Measurements from ENCODE around the gene TUBB3.
A peak's percentile ranks its signal among the peaks of the same experiment; 100 is the strongest.
"Not testable (repeated sequence)": the region's sequence is repeated elsewhere in the genome, so short reads cannot be mapped to it uniquely, and the experiment has no call there.

TUBB3 gene

GRCh38 chr16:89922884-89923639 lies at the start of gene TUBB3:
Gene TUBB3, plus strand, starts transcription at chr16:89923342. Its CDS starts 60 bp downstream, at chr16:89923402.
- DNase-seq: no peak

- DNase-seq: peak; percentile 90
Measured at GRCh38 chr16:89873972-89874689, 49.0 kb upstream of the TUBB3 start.

DNA sequence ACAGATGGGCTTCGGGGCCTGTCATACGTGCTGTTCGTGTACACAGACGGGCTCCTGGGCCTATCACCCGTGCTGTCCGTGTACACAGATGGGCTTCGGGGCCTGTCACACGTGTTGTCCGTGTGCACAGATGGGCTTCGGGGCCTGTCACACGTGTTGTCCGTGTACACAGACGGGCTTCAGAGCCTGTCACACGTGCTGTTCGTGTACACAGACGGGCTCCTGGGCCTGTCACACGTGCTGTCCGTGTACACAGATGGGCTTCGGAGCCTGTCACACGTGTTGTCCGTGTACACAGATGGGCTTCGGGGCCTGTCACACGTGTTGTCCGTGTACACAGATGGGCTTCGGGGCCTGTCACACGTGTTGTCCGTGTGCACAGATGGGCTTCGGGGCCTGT lies 44.0 kb upstream of the TUBB3 start:
- not testable (repeated sequence) for DNase-seq

- no peak for DNase-seq
Measured at GRCh38 chr16:89880477-89881367, 42.4 kb upstream of the TUBB3 start.

DNA sequence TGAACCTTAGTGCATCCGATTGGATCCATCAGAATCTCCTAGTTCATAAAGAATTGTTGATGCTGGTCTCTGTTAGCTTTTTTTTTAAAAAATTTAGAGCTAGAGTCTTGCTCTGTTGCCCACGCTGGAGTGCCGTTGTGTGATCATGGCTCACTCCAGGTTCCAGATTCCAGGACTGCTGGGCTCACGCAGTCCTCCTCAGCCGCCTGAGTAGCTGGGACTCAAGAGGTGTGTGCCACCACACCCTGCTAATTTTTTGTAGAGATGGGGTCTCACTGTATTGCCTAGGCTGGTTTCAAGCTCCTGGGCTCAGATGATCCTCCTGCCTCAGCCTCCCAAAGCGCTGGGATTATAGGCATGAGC lies 41.8 kb upstream of the TUBB3 start:
- no peak for DNase-seq

DNA sequence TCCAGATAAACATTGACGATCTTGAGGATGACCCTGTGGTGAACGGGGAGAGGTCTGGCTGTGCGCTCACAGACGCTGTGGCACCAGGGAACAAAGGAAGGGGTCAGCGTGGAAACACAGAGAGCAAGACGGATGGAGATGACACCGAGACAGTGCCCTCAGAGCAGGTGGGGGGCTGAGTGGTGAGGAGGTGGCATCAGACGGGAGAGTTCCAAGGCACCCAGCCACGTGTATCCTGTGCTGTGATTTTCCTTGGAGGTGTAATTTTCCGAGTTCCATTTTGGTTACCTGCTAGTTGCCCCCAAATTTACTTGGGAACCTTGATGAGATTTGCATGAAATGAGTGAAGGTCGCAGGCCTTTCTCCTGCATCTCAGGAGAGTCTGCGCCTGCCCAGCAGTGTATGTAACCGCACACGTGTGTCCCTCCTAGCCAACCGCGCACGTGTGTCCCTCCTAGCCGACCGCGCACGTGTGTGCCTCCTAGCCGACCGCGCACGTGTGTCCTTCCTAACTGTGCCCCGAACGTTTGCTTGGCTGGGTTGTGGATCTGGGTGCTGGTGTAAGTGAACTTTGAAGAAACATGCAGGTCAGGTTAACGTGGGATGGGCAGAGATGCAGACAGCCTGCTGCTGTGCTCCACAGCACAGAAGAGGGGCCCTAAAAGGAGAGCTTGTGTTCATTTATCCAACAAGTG lies 39.6 kb upstream of the TUBB3 start:
- no peak for DNase-seq

- DNase-seq: no peak
Measured at GRCh38 chr16:89884041-89884421, 39.1 kb upstream of the TUBB3 start.

- DNase-seq: no peak
Measured at GRCh38 chr16:89887243-89887642, 35.9 kb upstream of the TUBB3 start.

GRCh38 chr16:89890200-89890599 lies 32.9 kb upstream of the TUBB3 start:
- no peak for DNase-seq

DNA sequence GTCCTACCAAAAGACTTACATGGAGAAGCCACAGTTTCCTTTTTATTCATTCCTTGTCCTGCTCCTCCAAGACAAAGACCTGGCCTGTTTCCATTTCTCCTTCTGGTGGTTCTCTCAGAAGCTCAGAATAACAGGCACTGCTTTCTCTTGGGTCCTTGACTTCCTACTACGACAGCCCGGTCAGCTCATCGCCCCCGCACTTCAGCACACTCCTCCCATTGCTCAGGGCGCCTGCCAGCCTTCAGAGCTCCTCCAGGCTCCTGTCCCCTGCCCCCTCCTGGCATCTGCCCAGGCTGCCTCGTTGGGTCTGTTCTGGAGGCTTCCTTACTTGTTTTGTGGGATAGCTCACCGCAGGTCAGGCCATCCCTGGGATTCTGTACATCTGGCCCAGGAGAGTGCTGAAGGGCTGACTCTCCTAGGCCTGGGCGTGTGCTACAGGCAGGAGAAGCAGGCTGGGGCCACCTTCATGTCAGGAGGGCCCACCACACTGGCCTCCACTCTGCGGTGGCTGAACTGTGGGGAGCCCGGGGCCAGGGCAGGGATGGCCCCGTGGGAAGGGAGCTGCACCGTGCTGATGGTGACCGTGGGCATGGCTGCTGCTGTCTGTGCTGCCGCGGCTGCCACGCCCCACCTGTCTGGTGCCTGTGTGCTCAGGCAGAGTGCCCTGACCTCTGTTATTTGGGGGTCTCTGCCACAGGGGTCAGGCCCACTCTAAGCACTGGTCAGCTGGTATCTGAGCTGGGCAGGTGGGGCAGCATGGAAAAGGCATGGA lies 32.1 kb upstream of the TUBB3 start:
- no peak for DNase-seq

DNA sequence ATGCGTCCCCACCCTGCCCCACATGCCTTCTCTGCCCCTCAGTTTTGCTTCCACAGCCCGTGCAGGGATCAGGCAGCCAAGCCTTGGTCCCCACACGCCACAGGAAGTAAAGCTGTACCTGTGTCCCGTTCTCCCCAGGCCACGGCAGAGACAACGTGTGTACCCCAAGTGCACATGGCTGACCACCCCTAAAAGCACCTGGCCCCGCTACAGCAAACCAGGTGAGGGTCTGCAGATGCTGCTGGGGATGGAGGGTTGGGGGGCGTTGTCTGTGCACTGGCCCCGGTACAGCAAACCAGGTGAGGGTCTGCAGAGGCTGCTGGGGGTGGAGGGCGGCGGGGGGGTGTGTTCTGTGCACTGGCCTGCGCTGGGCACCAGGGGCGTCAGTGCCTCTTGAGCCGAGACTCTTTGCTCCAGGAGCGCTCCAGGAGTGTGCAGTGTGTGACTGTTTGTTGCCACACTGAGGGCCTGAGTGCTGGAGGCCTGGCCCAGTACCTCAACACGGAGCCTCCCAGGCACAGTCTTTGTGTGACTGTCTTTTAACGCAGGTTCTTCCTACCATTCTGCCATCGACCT lies 31.0 kb upstream of the TUBB3 start:
- no peak for DNase-seq

DNA sequence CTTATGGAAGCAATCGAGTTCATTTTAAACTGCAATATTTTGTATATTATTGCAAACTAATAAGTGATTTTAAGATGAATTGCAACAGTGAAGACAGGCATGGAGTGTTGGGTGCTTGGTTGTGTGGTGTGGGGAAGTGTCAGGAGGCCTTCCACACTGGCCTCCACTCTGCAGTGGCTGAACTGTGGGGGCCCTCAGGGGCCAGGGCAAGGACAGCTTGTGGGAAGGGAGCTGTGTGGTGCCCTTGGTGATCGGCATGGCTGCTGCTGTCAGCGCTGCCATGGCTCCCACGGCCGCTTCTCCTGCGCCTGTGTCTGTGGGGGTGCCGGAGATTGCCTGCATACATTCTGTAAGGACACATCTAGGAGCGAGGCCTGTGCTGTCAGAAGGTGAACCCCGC lies 30.5 kb upstream of the TUBB3 start:
- no peak for DNase-seq

DNA sequence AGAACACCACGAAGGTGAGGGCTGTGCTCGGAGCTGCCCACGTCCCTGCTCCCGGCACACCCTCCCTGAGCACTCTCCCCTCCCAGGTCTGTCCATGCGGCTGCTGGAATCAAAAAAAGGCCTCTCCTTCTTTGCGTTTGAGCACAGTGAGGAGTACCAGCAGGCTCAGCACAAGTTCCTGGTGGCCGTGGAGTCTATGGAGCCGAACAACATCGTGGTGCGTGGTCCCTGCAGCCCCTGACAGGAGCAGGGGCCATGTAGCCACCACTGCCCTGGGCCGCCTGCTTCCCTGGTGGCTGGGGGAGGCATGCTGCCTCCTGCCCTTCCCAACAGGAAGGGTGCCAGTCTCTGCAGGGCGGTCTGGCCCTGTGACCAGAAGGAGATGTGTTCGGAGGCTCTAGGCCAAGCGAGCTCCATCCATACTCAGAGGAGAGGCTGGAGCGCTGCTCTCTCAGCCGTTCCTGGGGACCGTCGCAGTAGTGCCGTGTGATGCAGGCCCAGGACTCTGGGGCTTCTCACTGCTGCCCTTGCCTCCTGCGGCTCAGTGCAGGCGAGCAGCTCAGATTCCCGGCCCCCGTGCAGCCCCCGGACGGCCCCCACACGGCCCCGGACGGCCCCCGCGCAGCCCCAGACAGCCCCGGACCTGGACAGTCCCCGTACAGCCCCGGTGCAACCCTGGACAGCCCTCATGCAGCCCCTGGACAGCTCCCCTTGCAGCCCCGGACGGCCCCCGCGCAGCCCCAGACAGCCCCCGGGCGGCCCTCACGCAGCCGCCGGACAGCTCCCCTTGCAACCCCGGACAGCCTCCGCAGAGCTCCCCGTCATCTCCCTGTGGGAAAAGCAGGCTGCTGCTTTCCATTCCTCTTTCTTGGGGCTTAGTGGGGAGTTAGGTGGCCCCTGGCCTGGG lies 29.2 kb upstream of the TUBB3 start:
- no peak for DNase-seq

DNA sequence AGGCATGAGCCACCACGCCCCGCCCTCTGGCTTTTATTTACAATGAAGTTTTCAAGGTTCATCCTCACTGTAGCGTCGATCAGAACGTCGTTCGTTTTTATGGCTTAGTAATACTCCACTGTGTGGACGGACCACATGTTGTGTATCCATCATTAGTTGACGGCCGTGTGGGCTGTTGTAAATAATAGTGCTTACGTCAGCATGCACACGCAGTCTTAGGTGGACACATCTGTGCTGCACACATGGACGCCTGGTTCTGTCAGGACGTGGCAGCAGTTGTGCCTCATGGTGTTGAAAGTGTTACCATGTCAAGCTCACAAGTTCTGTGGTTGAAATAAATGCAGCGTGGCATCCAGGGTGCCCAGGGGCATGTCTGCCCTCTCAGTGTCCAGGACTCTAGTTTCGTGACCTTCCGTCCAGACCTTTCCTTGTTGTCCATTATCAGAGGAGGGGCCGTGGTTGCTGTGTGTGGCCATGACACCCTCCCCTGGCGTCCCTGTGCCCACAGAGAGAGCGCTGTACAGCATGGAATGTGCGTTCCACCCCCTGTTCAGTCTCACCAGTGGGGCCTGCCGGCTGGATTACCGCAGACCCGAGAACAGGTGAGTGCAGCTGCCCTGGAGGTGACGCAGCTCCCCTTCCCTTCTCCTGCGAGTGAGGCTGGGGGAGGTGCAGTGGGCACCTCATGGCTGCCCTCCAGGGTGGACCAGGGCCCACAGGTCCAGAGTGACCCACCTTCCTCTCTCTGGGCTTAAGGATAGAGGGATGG lies 27.5 kb upstream of the TUBB3 start:
- DNase-seq: no peak

DNA sequence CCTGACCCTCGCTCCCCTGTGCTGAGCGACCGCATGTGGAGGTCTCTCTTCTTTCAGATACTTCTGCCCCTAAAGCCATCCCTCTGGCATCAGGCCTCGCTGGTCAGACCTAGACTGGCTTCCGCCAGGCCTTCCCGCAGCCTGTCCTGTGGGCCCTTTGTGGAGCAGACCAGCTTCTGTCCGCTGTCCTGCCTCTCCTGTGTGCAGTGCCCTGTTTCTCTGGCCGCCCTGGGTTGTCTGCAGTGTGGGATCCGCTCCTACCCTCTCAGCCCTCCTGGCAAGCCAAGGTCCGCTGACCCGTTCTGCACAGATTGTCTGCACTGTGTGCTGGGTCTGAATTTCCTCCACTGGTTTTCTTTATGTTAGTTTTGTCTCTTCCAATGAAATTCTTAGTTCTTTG lies 25.9 kb upstream of the TUBB3 start:
- no peak for DNase-seq

- DNase-seq: no peak
Measured at GRCh38 chr16:89898201-89898967, 24.8 kb upstream of the TUBB3 start.

GRCh38 chr16:89899879-89900481 lies 23.2 kb upstream of the TUBB3 start:
- DNase-seq: no peak

DNA sequence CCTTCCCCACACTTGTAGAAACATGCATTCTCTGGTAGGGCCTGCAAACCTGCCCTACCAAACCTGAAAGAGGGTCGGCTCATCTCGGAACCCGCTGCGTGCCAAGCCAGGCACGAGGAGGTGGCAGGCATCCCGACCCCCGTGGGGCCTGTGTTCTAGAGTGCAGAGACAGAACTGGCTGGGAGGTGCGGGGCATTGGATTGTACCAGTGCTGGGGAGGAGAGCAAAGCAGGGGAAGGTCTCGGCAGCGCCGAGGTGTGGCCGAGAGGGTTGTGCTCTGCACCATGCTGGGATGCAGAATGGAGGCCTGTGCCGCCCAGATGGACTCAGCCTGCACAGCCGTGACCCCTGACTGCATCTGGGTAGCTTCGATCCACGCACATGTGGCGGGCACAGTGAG lies 22.3 kb upstream of the TUBB3 start:
- no peak for DNase-seq

DNA sequence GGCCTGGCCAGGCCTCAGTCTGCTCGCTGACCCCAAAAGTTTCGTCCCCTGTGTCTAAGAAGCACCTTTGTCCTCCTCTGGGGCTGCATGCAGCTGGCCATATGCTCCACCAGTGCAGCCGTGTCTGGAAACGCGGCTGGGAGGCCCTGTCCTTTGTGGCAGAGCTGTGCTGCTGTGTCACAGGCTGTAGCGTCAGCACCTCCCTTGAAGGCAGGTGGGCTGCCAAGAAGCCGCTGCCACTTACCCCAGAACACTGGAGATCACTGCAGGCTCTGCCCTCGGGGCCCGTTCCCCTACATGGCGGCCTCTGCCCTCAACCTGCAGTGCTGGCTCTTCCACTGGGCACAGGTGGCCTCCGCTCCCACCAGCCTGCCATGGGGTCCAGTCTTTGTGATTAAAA lies 20.2 kb upstream of the TUBB3 start:
- DNase-seq: no peak
